ENCODE measurements around the gene ZNFX1. TPM values are rescaled to one million over a fixed set of nuclear protein-coding genes. Genes with fewer than 3 reads are reported as not detected.

The ZNFX1 gene
- polyA plus RNA-seq, 2 of the 4 experiments (the other 2 are of a cell fraction), result 6.0 to 11.5 TPM

DNA sequence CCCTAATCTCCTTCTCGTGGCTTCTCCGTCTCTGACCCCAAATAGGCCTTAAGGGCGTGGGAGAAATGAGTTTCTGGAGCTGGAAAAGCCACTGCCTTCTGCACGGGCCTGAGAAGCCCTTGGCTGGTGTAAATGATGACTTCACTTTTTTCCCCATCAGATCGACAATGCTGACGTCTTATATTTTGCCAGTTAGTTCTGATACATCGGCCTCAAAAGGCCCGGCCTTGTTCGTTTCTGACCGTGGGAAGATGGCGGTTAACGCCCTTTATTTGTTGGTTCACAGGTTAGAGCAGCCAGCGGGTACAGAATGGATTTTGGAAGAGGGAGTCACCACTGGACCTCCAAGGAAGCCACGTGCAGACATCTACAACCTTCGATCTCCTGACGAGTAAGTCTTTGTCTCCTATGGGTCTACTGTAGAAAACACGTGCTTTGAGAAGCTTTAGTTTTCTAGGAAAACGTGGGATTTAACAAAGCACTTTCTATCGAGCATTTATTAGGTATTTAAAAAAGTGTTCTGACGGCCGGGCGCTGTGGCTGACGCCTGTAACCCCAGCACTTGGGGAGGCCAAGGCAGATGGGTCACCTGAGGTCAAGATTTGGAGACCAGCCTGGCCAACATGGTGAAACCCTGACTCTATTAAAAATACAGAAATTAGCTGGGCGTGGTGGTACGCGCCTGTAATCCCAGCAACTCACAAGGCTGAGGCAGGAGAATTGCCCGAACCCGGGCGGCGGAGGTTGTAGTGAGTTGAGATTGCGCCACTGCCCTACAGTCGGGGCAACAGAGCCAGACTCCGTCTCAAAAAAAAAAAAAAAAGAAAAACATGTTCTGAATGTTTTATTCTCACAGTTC lies 1.2 kb upstream of the ZNFX1 start:
- H3K4me1 ChIP-seq, result peaks cover 41% of the 10 kb centered on the region
- no peak for FAIRE-seq
- peak in 1 of 2 experiments; percentile 0; a peak in 1 of 6 replicates for ATAC-seq
- peak overlapping the region; percentile 92 for H3K4me3 ChIP-seq
- peak overlapping the region; percentile 98 for H3K27ac ChIP-seq
- peak overlapping the region; percentile 97 for H3K4me2 ChIP-seq
- 0 out of 2 replicates have a peak, but pooled peaks have one; percentile 45 for TF ChIP-seq ZNF302 (CRISPR knock-in tag; IDR thresholded peaks at IDR 0.05)
- peak; percentile 3; the same call in 1 of the 2 replicates for TF ChIP-seq PHF8 (IDR thresholded peaks at IDR 0.05; ENCODE audit: borderline replicate concordance, low read depth)
- TF ChIP-seq, protein P1, sequence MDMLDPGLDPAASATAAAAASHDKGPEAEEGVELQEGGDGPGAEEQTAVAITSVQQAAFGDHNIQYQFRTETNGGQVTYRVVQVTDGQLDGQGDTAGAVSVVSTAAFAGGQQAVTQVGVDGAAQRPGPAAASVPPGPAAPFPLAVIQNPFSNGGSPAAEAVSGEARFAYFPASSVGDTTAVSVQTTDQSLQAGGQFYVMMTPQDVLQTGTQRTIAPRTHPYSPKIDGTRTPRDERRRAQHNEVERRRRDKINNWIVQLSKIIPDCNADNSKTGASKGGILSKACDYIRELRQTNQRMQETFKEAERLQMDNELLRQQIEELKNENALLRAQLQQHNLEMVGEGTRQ (IDR thresholded peaks at IDR 0.05), result 0 out of 2 replicates have a peak, but pooled peaks have one; percentile 14
- TF ChIP-seq, protein P2, sequence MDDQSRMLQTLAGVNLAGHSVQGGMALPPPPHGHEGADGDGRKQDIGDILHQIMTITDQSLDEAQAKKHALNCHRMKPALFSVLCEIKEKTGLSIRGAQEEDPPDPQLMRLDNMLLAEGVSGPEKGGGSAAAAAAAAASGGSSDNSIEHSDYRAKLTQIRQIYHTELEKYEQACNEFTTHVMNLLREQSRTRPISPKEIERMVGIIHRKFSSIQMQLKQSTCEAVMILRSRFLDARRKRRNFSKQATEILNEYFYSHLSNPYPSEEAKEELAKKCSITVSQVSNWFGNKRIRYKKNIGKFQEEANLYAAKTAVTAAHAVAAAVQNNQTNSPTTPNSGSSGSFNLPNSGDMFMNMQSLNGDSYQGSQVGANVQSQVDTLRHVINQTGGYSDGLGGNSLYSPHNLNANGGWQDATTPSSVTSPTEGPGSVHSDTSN (IDR thresholded peaks at IDR 0.05), result no peak
- no peak for TF ChIP-seq EHMT2 (IDR thresholded peaks at IDR 0.05; ENCODE audit: low read depth)
- TF ChIP-seq MAFK (IDR thresholded peaks at IDR 0.05; ENCODE audit: partially characterized antibody), result peak; percentile 83
- TF ChIP-seq BHLHE40 (IDR thresholded peaks at IDR 0.05; ENCODE audit: low read depth, low read length), result no peak
- 0 out of 2 replicates have a peak, but pooled peaks have one; percentile 18 for TF ChIP-seq HOXB13 (CRISPR knock-in tag; IDR thresholded peaks at IDR 0.05; ENCODE audit: low read depth)
- TF ChIP-seq MAZ (IDR thresholded peaks at IDR 0.05; ENCODE audit: borderline replicate concordance, low read depth, low read length), result no peak
- TF ChIP-seq MYC (IDR thresholded peaks at IDR 0.05; ENCODE audit: borderline replicate concordance, low read length), result peak; percentile 53; the same call in 1 of the 2 replicates
- no peak for TF ChIP-seq KDM5A (IDR thresholded peaks at IDR 0.05)
- TF ChIP-seq CBX2 (IDR thresholded peaks at IDR 0.05; ENCODE audit: borderline replicate concordance, low read depth), result no peak
- 0 out of 2 replicates have a peak, but pooled peaks have one; percentile 16 for TF ChIP-seq POLR2AphosphoS2 (conservative IDR thresholded peaks at IDR 0.05; ENCODE audit: low read length)
- no peak for TF ChIP-seq SMC3 (IDR thresholded peaks at IDR 0.05)
- TF ChIP-seq CEBPB (IDR thresholded peaks at IDR 0.05), result peak; percentile 35 to 59; a peak in 3 of 4 replicates
- TF ChIP-seq KDM1A (IDR thresholded peaks at IDR 0.05; ENCODE audit: low read depth), result no peak
- no peak for TF ChIP-seq EP300 (IDR thresholded peaks at IDR 0.05)
- TF ChIP-seq, protein P3, sequence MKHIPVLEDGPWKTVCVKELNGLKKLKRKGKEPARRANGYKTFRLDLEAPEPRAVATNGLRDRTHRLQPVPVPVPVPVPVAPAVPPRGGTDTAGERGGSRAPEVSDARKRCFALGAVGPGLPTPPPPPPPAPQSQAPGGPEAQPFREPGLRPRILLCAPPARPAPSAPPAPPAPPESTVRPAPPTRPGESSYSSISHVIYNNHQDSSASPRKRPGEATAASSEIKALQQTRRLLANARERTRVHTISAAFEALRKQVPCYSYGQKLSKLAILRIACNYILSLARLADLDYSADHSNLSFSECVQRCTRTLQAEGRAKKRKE (CRISPR knock-in tag; IDR thresholded peaks at IDR 0.05; ENCODE audit: low read depth), result 0 out of 2 replicates have a peak, but pooled peaks have one; percentile 5
- TF ChIP-seq JUN (IDR thresholded peaks at IDR 0.05), result peak; percentile 25 to 80; a peak in 2 of 5 replicates
- TF ChIP-seq NFE2L2 (conservative IDR thresholded peaks at IDR 0.05; ENCODE audit: low read length), result no peak
- TF ChIP-seq, protein P4, sequence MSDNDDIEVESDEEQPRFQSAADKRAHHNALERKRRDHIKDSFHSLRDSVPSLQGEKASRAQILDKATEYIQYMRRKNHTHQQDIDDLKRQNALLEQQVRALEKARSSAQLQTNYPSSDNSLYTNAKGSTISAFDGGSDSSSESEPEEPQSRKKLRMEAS (IDR thresholded peaks at IDR 0.05), result peak; percentile 67
- TF ChIP-seq, protein P5, sequence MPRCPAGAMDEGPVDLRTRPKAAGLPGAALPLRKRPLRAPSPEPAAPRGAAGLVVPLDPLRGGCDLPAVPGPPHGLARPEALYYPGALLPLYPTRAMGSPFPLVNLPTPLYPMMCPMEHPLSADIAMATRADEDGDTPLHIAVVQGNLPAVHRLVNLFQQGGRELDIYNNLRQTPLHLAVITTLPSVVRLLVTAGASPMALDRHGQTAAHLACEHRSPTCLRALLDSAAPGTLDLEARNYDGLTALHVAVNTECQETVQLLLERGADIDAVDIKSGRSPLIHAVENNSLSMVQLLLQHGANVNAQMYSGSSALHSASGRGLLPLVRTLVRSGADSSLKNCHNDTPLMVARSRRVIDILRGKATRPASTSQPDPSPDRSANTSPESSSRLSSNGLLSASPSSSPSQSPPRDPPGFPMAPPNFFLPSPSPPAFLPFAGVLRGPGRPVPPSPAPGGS (IDR thresholded peaks at IDR 0.05), result no peak; the same call in 1 of the 3 replicates
- peak; percentile 31; the same call in 1 of the 2 replicates for TF ChIP-seq TFCP2L1 (CRISPR knock-in tag; IDR thresholded peaks at IDR 0.05)
- TF ChIP-seq ZC3H11A (IDR thresholded peaks at IDR 0.05), result no peak
- TF ChIP-seq, protein P6, sequence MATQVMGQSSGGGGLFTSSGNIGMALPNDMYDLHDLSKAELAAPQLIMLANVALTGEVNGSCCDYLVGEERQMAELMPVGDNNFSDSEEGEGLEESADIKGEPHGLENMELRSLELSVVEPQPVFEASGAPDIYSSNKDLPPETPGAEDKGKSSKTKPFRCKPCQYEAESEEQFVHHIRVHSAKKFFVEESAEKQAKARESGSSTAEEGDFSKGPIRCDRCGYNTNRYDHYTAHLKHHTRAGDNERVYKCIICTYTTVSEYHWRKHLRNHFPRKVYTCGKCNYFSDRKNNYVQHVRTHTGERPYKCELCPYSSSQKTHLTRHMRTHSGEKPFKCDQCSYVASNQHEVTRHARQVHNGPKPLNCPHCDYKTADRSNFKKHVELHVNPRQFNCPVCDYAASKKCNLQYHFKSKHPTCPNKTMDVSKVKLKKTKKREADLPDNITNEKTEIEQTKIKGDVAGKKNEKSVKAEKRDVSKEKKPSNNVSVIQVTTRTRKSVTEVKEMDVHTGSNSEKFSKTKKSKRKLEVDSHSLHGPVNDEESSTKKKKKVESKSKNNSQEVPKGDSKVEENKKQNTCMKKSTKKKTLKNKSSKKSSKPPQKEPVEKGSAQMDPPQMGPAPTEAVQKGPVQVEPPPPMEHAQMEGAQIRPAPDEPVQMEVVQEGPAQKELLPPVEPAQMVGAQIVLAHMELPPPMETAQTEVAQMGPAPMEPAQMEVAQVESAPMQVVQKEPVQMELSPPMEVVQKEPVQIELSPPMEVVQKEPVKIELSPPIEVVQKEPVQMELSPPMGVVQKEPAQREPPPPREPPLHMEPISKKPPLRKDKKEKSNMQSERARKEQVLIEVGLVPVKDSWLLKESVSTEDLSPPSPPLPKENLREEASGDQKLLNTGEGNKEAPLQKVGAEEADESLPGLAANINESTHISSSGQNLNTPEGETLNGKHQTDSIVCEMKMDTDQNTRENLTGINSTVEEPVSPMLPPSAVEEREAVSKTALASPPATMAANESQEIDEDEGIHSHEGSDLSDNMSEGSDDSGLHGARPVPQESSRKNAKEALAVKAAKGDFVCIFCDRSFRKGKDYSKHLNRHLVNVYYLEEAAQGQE (IDR thresholded peaks at IDR 0.05), result no peak
- TF ChIP-seq RARB (CRISPR knock-in tag; IDR thresholded peaks at IDR 0.05), result 0 out of 2 replicates have a peak, but pooled peaks have one; percentile 20
- POLR2A ChIA-PET, result interaction anchor here (1.1 to 2.0 kb wide), 4 partner anchors 9 to 233 kb away, joined by 3 to 26 read pairs (median 5); partner anchors contain the start of gene CSE1L
- CTCF ChIA-PET, result no interaction called here
- H3K9me3 ChIP-seq, result no peaks in the 10 kb centered on the region
- peak in 1 of 2 experiments; percentile 54 for DNase-seq (ENCODE audit: low read depth in 1 of 2, low spot score in 1 of 2)
- WGBS (ENCODE audit: missing lambda C conversion rate), result 2% methylated on average over 33 of the region's 33 CpGs
